ENCODE data around the gene SIPA1L3. TPM values are rescaled to one million over a fixed set of nuclear protein-coding genes. Genes with fewer than 3 reads are reported as not detected.

The SIPA1L3 gene
- total and polyA plus RNA-seq, 2 experiments from 2014 or later, result 15.7 to 54.1 TPM

DNA sequence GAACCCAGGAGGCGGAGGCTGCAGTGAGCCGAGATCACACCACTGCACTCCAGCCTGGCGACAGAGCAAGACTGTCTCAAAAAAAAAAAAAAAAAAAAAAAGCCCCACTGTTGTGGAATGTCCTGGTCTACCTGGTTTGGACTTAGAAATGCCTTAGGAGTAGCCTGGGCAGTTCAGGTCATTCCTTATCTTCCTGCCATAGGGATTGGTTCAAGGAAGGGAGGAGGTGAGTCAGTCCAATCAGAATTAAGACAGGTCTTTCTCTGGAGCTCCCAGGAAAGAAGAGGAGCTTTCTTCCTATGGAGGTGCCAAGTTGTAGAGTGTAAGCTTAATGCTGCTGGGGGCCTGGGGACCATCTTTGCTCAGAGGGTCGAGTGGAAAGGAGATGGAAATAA lies 44.8 kb downstream of the SIPA1L3 start (continued):
- TF ChIP-seq, protein P1, sequence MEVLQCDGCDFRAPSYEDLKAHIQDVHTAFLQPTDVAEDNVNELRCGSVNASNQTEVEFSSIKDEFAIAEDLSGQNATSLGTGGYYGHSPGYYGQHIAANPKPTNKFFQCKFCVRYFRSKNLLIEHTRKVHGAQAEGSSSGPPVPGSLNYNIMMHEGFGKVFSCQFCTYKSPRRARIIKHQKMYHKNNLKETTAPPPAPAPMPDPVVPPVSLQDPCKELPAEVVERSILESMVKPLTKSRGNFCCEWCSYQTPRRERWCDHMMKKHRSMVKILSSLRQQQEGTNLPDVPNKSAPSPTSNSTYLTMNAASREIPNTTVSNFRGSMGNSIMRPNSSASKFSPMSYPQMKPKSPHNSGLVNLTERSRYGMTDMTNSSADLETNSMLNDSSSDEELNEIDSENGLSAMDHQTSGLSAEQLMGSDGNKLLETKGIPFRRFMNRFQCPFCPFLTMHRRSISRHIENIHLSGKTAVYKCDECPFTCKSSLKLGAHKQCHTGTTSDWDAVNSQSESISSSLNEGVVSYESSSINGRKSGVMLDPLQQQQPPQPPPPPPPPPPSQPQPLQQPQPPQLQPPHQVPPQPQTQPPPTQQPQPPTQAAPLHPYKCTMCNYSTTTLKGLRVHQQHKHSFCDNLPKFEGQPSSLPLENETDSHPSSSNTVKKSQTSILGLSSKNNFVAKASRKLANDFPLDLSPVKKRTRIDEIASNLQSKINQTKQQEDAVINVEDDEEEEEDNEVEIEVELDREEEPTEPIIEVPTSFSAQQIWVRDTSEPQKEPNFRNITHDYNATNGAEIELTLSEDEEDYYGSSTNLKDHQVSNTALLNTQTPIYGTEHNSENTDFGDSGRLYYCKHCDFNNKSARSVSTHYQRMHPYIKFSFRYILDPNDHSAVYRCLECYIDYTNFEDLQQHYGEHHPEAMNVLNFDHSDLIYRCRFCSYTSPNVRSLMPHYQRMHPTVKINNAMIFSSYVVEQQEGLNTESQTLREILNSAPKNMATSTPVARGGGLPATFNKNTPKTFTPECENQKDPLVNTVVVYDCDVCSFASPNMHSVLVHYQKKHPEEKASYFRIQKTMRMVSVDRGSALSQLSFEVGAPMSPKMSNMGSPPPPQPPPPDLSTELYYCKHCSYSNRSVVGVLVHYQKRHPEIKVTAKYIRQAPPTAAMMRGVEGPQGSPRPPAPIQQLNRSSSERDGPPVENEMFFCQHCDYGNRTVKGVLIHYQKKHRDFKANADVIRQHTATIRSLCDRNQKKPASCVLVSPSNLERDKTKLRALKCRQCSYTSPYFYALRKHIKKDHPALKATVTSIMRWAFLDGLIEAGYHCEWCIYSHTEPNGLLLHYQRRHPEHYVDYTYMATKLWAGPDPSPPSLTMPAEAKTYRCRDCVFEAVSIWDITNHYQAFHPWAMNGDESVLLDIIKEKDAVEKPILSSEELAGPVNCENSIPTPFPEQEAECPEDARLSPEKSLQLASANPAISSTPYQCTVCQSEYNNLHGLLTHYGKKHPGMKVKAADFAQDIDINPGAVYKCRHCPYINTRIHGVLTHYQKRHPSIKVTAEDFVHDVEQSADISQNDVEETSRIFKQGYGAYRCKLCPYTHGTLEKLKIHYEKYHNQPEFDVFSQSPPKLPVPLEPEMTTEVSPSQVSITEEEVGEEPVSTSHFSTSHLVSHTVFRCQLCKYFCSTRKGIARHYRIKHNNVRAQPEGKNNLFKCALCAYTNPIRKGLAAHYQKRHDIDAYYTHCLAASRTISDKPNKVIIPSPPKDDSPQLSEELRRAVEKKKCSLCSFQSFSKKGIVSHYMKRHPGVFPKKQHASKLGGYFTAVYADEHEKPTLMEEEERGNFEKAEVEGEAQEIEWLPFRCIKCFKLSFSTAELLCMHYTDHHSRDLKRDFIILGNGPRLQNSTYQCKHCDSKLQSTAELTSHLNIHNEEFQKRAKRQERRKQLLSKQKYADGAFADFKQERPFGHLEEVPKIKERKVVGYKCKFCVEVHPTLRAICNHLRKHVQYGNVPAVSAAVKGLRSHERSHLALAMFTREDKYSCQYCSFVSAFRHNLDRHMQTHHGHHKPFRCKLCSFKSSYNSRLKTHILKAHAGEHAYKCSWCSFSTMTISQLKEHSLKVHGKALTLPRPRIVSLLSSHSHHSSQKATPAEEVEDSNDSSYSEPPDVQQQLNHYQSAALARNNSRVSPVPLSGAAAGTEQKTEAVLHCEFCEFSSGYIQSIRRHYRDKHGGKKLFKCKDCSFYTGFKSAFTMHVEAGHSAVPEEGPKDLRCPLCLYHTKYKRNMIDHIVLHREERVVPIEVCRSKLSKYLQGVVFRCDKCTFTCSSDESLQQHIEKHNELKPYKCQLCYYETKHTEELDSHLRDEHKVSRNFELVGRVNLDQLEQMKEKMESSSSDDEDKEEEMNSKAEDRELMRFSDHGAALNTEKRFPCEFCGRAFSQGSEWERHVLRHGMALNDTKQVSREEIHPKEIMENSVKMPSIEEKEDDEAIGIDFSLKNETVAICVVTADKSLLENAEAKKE (CRISPR knock-in tag; IDR thresholded peaks at IDR 0.05), result no peak
- TF ChIP-seq NANOG (IDR thresholded peaks at IDR 0.05; ENCODE audit: borderline replicate concordance) (no peak), ZNF331 (CRISPR knock-in tag; IDR thresholded peaks at IDR 0.05; ENCODE audit: low read depth) (no peak), EZH2 (IDR thresholded peaks at IDR 0.05; ENCODE audit: low read depth, unreplicated experiment) (no peak), POLR2AphosphoS5 (IDR thresholded peaks at IDR 0.05; ENCODE audit: low read depth) (no peak), EZH2phosphoT487 (IDR thresholded peaks at IDR 0.05; ENCODE audit: unreplicated experiment) (no peak)
- TF ChIP-seq, protein P2, sequence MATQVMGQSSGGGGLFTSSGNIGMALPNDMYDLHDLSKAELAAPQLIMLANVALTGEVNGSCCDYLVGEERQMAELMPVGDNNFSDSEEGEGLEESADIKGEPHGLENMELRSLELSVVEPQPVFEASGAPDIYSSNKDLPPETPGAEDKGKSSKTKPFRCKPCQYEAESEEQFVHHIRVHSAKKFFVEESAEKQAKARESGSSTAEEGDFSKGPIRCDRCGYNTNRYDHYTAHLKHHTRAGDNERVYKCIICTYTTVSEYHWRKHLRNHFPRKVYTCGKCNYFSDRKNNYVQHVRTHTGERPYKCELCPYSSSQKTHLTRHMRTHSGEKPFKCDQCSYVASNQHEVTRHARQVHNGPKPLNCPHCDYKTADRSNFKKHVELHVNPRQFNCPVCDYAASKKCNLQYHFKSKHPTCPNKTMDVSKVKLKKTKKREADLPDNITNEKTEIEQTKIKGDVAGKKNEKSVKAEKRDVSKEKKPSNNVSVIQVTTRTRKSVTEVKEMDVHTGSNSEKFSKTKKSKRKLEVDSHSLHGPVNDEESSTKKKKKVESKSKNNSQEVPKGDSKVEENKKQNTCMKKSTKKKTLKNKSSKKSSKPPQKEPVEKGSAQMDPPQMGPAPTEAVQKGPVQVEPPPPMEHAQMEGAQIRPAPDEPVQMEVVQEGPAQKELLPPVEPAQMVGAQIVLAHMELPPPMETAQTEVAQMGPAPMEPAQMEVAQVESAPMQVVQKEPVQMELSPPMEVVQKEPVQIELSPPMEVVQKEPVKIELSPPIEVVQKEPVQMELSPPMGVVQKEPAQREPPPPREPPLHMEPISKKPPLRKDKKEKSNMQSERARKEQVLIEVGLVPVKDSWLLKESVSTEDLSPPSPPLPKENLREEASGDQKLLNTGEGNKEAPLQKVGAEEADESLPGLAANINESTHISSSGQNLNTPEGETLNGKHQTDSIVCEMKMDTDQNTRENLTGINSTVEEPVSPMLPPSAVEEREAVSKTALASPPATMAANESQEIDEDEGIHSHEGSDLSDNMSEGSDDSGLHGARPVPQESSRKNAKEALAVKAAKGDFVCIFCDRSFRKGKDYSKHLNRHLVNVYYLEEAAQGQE (IDR thresholded peaks at IDR 0.05; ENCODE audit: unreplicated experiment), result no peak

All from GM23338 (cell line).